Measurements from ENCODE around the gene VWC2L.

DNA sequence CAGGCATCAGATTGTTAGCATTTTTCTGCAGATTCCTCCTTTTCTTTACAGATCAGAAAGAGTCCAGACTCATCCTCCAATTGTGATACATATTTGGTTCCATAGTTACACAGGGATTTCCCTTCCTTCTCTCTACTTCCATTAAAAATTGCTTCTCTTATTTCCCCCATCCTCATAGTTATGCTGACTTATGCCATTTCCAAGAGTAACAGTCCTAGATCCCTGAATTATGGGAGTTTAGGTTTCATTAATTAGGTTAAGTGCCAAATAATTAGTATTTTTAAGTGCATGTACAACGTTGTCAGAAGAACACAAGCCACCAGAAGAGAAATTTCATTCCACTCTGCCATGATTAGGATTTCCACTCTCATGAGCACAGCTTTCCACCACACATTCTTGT, 200.2 kb downstream of the VWC2L start:
- TF ChIP-seq POLR2A (IDR thresholded peaks at IDR 0.05) (no peak), CTCF (IDR thresholded peaks at IDR 0.05) (no peak), POLR2AphosphoS5 (IDR thresholded peaks at IDR 0.05) (no peak)

Measured in prostate gland (tissue), 2 donors.